NCI-H2029 (cell line): Measurements from ENCODE around the gene IPO8.
"Not testable (repeated sequence)": the region's sequence is repeated elsewhere in the genome, so short reads cannot be mapped to it uniquely, and the experiment has no call there.

Experiments
- DNase-seq: peaks from one replicate; lab custom pipeline; 2025; lab: John Stamatoyannopoulos, UW

The IPO8 gene

GRCh38 chr12:30687265-30687986 is 8.2 kb downstream of the IPO8 start:
- DNase-seq = no peak

GRCh38 chr12:30679241-30679640 is 16.4 kb downstream of the IPO8 start:
- DNase-seq = no peak

- DNase-seq = no peak
Observed at GRCh38 chr12:30678221-30678620, 17.4 kb downstream of the IPO8 start.

- DNase-seq = no peak
Observed at GRCh38 chr12:30661210-30661609, 34.5 kb downstream of the IPO8 start.

- DNase-seq = no peak
Observed at GRCh38 chr12:30652034-30652696, 43.5 kb downstream of the IPO8 start.

GRCh38 chr12:30646821-30647220 is 48.8 kb downstream of the IPO8 start:
- DNase-seq = no peak

- no peak for DNase-seq
Observed at GRCh38 chr12:30643366-30643765, 52.3 kb downstream of the IPO8 start.

GRCh38 chr12:30640392-30640791 is 55.3 kb downstream of the IPO8 start:
- DNase-seq = no peak

GRCh38 chr12:30635385-30635784 is 60.3 kb downstream of the IPO8 start:
- DNase-seq = no peak

- DNase-seq = no peak
Observed at GRCh38 chr12:30631740-30632139, 63.9 kb downstream of the IPO8 start.

GRCh38 chr12:30630979-30631285 is 64.7 kb downstream of the IPO8 start:
- DNase-seq = no peak

GRCh38 chr12:30630076-30630978 is 65.3 kb downstream of the IPO8 start:
- DNase-seq = no peak

GRCh38 chr12:30626847-30627246 is 68.8 kb downstream of the IPO8 start:
- no peak for DNase-seq

GRCh38 chr12:30624009-30624408 is 71.7 kb downstream of the IPO8 start:
- no peak for DNase-seq

GRCh38 chr12:30622509-30622908 is 73.2 kb downstream of the IPO8 start:
- no peak for DNase-seq

- DNase-seq = not testable (repeated sequence)
Observed at GRCh38 chr12:30621663-30622241, 73.9 kb downstream of the IPO8 start.

GRCh38 chr12:30617346-30618016 is 78.2 kb downstream of the IPO8 start:
- DNase-seq = no peak

- DNase-seq = no peak
Observed at GRCh38 chr12:30614031-30614430, 81.6 kb downstream of the IPO8 start.

- no peak for DNase-seq
Observed at GRCh38 chr12:30613119-30613830, 82.4 kb downstream of the IPO8 start.

GRCh38 chr12:30610718-30611117 is 85.0 kb downstream of the IPO8 start:
- DNase-seq = no peak

GRCh38 chr12:30609819-30610218 is 85.8 kb downstream of the IPO8 start:
- not testable (repeated sequence) for DNase-seq
